ENCODE measurements around the gene PTPRT. TPM values are rescaled to one million over a fixed set of nuclear protein-coding genes. Genes with fewer than 3 reads are reported as not detected.

PTPRT gene
- polyA plus RNA-seq, 3 donors = 0.56 to 1.3 (median 0.62) TPM

DNA sequence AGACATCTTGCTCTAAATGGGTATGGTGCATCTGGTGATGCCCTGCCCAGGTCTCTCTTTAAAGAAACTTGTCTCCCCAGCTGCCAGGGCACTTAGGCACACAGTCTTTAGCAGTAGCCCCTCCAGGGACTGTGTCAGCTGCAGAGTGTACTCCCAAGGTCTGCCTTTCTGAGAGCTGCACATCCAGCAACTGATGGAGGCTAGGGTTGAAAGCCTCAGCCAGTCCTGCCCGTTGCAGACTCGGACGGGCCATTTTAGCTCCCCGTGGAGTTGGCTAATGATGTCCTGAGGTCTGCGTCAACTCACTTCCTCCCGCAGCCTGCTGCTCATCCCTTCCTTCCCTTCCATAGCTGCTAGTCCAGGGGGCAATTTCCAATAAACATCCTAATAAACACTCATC, 381.8 kb downstream of the PTPRT start:
- no peak for DNase-seq

DNA sequence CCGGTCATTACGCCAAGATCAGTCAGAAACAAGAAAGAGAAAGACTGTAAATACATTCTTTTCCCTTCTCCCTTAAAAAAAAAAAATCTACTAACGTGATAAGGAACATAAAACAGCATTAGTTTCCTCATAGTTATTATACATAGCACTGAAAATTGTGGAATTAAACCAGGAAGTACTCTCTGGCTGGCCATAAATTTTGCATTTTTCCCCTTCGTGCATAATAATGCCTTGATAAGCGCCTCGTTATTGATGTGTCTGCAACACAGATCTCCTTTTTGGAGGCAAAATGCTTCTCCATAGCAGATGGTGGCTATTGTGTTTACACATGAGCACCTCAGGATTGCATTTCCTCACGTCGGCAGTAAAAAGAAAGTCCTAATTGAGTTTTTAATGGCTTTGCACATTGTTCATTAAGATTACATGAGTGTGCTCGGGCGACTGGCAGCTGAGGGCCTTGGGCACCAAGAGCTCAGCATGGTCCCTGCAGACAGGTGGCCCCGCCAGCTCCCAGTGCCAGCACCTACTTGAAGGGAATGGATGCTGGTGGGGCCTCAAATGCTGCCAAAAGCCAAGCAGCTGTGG, 394.5 kb downstream of the PTPRT start:
- DNase-seq = no peak

DNA sequence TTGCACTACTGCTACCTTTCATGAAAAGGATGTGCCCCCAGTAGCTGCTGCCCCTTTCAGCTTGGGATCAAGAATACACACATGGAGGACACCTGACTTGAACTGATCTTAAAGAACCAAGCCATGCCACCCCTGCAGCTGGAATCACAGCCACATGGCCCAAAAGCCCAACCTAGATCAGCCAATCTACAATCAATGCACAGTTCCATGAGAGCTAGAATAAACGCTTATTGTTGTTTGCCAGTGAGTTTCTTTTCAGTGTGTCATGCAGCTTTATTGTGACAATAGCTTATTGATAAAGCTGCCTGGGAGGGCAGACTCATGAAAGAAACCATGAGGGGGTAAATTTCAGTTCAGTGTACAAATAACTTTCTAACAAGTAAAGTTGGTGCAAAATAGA, 397.7 kb downstream of the PTPRT start:
- DNase-seq = no peak

DNA sequence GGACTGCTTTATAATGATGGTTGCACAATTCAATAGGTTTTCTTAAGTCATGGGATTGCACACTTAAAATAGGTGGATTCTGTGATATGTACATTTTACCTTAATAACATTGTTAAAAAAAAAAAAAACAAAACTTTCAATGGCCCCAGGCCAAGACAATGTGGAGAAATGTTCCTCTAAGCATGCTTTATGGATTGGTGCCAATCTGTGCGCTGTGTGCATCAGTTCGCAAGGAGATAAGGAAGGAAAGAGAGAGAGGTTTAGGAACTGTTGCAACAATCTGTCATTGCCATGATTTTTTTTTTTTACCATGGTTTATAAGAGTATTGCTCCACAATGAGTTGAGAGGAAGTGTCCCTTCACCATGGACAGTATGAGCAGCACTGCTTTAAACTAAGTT, 399.6 kb downstream of the PTPRT start:
- no peak for DNase-seq

DNA sequence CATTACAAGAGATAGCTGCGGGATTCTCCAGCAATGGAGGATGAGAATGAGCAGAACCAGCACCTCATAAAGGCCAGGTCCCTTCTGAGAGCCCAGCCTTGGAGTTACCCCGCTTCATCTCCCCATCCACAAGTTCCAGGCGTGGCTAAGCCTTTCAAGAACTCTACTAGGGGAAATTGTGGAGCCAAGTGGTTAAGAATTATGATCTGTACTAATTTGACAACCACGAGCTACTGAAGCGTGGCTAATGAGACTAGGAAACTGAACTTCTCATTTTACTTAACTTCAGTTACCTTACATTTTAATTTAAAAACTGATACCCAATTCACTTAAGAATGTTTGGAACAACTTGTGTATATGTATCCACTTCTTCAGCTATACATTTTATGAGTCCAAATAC, 401.0 kb downstream of the PTPRT start:
- DNase-seq = no peak

DNA sequence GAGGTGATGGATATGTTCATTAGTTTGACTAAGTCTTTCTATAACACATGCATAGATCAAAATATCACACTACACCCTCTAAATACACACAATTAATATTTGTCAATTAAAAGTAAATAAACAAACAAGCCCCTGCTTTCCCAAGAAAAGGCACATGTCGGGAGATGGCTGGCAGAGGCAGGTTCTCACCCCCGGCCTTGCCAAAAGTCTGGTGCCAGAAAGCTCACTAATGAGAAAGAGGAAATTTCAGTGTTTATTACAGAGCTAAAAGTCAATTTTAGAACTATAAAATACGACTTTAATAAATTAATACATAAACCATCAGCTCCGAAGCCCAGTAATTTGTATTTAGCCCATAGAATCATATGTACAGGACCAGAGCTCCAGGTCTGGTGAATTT, 404.7 kb downstream of the PTPRT start:
- DNase-seq = no peak

DNA sequence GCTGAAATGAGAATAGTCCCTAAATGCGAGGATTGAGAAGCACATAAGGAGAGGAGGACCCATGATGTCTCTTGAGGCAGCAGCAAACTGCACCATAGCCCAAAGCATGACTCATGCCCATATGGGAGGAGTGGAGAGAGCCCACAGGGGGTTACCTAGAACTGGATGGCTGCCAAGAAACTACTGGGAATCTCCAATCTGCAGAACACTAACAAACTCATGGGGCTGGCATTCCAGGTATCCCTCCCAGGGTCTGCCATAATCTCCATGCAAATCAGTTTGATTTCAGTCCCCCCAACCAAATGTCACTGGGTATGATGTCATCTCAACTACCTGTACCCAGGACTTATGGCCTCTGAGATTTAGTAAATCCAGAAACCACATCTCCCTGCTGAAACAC, 410.5 kb downstream of the PTPRT start:
- no peak for DNase-seq

DNA sequence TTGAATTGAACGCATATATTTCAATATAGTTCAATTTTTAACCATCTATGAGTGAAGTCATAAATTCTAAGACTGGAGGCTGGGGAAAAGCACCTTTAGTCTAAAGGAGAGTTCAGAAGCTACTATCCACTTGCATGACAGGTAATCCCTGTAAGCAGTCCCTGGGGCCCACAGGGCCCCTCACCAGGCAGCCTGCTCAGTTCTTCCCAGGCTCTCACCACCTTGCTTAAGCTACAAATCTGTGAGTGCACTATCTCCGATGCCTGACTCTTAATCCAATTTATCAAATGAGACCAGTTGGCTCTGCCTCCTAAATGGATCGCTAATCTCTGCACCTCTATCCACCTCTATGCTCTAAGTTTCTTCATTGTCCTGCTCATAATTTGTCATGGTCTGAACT, 413.8 kb downstream of the PTPRT start:
- DNase-seq = no peak

DNA sequence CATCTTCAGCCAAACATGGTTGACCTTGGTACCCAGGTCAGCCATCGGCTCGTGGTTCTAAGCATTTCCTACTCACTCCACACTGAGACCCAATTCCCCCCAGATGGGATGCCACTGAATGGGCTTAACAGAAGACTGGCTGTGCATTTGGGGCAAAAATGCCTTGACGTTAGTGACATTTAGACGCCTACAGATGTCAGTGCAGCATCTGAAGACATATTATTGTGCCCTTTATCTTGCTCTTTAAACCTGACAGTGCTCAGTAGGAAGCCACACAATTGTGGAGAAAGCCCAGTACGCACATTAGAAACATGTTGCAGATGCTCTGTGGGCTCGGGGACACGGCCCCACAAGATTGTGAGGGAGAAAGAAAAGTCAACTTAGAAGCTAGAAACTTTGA, 414.7 kb downstream of the PTPRT start:
- no peak for DNase-seq

DNA sequence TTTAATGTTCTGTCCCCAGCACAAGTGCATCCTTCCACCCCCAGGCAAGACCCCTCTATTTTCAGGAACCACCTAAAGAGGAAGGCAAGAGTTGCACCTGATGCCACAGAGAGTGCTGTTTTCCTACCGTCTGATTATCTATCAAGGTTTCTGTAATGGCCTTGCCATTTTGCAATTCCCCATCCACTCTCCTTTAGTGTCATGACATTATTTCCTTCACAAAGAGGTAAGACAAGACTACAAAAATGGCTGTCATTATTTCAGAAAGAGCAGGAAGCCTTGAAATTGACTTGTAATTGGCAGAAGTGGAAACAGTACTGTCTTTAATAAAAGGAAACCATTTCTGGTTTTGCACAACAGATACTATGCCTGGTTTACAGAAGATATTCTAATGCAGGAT, 426.7 kb downstream of the PTPRT start:
- DNase-seq = no peak

DNA sequence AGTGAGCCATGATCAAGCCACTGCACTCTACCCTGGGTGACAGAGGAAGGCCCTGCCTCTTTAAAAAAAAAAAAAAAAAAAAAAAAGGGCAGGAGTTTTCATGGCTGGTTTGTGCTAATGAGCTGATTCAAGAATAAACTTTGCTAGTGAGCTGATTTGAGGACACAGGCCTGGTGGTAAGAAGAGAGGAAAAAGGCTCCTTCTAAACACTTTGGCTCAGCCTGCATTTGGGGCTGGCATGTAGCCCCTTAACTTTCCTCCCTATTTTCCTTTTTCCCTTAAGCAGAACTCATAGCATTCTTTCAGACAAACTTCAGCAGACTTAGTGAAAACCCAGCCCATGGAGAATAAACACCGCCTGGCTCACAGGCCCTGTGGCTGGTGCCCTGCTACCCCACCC, 432.7 kb downstream of the PTPRT start:
- no peak for DNase-seq

DNA sequence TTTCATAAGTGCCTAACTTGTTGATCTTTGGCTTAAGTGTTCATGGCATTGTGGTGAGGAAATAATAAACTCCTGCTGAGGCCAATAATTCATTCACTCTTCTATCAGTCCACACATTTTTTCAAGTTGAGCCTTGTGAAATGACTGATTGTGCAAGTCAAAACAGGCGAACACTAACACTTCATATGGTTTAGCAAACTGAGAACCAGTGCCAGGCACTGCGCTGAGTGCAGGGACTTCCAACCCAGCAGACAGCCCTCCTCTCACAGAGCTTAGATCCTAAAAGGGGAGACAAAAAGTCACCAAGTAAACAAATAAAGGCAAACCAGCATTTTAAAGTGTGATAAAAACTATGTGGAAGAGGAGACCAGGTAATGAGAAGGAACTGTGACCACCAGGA, 435.0 kb downstream of the PTPRT start:
- no peak for DNase-seq

DNA sequence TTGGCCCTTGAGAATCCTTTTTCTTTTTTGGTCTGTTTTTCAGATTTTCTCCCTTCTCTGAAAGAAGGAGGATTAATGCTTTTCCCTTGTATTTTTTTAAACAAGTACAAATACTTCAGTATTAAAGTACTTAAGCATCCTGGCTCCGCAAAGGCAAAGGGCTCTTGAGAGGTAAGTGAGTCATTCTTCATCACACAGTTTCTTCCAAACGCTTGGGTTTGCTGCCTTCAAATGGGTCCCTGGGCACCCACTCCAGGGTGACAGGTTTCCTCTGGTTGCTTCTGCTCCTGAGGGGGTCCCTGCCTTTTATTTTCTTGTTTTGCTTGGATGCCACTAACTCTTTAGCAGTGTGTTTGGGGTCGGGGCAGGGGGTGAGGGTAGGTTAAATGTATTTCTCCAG, 437.1 kb downstream of the PTPRT start:
- DNase-seq = no peak

DNA sequence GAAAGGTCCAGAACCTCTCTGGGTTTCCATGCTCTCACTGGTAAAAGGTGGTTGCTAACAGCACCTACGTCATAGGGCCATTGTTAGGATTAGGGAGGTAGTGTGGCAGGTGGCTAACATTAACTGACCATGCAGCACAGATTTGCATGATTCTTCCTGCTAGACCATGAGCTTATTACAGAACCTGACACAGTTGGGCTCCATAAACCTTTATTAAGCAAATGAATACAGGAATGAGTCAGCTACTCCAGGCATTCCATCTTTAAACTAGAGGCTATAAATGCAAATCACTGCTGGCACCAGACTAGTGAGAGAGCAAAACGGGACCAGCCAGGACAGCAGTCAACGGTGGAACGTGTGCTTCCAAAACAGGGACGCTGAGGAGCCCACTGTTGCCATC, 440.1 kb downstream of the PTPRT start:
- DNase-seq = no peak

DNA sequence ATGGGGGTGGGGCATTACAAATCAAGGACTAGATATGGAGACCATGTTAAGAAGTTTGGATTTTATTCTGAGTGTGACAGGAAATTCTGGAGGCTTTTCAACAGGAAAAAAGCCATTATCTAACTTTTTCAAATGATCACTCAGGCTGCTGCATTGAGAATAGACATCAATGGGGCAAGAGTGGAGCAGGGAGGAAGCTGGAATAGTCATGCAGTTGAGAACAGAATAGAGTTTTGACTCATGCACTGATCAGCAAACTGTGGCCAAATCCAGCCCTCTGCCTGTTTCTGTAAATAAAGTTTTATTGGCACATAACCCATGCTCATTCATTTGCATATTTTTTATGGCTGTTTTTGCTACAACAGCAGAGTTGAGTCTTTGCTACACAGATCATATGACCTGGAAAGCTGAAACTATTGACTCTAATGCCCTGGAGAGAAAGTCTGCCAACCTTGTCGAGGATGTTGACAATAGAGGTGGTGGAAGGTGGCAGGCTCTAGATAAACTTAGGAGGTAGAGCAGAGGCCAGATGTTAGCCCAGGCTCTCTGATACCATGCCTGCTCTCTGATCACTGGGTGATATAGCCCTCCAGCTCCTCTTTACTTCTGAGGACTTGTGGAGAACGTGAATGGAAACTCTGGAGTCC, 441.8 kb downstream of the PTPRT start:
- DNase-seq = no peak

DNA sequence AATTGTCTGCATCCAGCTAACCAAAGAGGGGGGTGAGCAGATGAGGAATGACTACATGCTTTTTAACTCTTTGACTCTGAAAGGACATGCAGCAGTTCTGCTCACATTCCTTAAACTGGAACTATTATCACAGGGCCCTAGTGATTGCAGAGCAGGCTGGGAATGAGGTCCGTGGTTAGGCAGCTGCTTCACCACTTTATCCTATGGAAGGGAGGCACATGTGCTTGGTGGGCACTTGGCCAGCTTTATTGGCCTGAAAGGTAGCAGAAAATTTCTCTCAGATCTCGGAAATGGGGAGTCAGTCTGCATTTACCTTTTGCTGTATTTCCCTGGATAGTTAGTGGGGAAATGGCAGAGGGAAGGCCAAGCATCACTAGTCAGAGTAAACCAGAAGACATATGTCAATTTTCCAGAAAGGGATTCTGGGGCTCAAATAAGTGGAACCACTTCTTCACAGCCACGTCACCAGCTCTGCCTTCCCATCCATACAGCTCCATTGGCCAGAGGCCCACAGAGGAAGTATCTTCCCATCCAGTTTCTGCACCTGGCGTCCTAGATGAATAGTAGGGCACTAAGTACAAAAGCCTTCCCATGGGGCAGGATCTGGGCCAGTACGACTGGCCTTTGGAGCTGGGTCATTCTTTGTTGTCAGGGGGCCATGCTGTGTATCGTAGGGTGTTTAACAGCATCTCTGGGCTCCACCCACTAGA, 444.8 kb downstream of the PTPRT start:
- no peak for DNase-seq

DNA sequence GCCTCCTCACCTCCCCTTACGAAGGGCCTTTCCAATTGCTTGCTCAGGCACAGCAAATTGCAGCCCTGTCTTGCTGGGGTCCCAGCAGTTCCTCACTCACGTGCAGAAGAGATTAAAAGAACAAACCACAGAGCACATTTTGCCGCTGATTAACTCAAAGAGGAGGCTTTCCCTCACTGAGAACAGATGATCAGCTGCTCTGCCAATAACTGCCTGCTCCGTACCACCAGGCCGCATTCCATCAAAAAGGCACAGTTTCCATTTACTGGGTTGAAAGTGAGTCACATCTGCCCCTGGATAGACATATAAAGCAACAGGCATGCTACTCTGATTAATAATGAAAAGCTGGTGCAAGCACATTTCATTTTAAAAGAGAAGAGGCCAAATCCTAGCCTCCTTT, 446.8 kb downstream of the PTPRT start:
- no peak for DNase-seq

DNA sequence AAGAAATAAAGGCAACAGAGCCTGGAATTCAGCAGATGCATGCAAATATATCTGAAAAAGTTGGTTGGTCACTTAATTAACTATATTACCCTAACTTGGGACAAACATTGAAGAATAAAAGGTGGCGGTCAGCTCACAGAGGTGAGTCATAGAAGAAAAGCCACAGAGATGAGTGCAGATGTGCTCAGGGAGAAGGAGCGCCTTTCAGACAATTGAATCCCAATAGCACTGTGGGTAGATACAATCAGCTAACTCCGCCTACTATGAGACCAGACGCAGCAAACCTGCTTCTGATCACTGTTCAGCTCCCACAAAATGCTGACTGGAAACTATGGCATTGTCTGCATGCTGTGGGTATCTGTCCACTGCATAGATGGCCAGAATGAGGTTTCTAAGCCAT, 447.8 kb downstream of the PTPRT start:
- no peak for DNase-seq

DNA sequence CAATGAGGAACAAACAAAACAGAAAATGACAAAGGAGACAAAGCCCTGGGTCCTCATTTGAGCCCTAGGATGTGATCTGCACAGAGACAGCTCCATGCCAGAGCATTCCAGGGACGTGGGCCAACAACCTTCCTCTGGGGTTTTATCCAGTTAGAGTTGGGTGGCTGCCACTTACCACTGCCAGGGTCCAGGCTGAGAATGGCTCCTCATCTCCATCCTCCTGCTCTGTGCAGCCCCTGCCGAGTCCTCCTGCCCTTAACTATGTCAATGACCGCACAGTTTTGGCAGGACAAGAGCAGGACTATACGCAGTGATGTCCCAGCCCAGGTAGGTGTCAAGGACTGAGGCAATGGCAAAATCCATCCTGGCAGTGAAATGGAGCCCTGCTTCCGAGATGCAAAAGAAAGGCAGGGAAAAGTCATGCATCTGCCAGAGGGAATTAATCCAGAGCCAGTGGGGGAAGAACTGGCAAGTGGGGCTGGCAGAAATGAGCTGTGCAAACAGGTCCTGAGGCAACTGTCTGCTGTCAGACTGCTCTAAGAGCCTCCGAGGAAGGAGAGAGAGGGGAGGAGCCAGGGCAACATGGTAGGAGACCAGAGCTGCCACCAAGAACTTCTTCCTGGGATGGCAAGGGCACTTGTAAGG, 449.4 kb downstream of the PTPRT start:
- DNase-seq = no peak

DNA sequence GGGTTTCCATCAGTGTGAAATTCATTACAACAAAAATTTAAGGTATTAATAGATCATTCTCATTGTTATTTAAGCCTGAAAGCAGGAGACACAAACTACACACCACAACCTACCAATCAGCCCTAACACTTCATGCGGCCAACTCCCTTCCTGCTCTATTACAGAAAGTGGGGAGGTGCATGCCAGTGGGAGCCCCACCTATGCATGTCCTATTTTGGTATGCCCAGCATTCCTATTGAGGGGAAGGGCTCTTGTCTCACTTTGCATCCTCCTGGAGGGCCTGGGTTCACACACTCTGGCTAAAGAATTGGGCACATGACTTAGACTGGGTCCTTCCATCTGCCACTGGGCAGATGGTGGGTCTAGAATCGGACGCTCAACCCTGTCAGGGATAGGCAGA, 450.0 kb downstream of the PTPRT start:
- no peak for DNase-seq

DNA sequence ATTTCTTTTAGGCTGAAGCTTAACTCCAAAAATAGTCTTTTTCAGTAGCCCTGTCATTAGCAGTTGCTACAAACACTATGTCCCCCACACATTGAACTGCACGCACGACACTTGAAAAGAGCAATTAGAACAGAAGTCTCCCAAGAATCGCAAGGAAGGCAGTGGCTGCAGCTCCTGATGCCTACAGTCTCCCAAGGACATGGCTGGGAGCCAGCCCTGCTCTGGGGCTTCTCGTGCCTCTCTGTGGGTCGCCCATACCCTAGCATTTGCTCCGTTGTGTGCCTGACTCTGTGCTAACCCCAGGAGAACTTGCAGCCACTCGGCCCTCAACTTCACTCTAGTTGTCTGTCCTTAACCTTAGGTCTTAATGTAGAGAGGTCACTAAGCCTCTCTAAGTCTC, 454.2 kb downstream of the PTPRT start:
- DNase-seq = no peak

DNA sequence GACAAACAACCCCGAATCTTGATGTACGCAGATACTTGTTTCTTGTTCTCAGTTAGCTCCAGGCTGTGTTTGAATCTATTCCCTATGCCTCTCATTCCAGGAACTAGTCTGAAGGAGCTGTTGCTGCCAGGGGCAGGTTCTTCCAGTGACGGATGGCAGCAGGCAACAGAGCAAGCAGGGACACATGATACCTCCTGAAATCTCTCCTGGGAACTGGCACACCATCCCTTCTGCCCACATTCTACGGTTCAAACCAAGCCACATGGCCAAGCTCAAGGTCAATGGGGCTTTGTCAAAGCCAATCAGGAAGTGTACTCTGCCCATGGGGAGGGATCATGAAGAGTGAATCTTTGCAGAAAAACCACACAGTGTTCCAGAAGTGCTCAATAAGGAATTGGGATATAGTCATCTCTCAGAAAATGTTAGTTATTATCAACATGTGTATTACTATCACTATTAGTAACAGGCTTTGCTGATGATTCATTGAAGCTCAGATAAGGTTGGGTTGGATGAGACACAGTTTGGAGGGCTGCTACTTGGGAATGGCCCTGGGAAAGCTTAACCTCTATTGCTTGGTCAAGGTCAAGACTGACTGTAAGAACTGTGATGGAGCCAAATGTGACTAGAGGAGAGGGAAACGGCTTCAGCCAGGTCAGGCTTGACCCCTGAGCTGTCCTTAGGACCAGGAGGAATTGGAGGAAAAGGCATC, 454.9 kb downstream of the PTPRT start:
- no peak for DNase-seq

DNA sequence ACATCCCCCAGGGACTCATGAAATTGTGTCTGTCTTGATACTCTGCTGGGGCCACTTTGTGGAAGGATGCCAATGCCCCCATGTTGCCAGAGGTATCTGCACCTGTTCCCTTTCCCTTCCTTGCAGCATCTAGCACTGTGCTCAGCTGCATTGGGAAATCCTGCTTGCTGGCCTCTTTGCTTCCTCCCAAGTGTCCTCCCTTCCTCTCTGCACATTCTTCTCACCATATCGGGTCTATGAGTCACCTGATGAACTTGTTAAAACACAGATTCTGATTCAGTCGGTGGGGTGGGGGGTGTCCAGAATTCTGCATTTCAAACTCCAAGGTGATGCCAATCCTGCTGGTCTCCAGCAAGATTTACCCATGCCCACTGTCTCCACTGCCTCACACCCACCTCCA, 467.8 kb downstream of the PTPRT start:
- no peak for DNase-seq

All from renal pelvis (tissue), 4 donors.